Measurements from ENCODE around the gene GPC6.

GPC6 gene

DNA sequence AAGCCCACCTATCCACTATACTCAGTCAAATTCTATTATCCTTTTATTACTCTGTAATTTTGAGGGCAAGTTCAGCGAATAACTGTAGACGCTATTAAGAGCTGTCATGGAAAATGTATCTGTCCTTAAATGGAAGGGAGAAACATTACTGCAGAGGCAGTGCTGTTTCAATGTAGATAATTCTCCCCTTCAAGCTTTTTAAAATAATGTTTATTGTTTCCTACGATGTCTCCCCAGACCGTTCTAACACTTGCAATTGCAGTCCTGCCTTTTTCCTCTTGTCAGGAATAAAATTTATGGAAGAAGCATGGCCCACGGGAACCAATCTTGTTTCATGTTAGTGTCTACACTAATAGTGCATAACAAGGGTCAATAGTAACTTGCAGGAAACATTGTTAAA lies 159.5 kb downstream of the GPC6 start:
- DNase-seq: no peak

DNA sequence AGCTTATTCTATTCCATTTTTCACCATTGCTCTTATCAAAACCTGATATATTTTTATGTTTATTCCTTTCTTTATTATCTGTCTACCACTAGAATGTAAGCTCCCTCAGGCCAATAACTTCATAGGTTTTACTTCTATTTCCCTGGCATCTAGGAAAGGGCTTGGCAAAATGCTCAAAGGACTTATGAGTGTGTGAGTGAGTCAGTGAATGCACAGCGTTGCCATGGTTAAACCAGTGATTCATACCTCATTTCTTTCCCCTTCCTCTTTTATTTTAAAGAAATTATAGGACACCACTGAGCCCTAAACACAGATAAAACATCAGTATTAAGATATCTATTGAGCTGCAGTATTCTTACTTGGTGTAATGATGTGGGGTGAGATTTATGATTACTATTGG lies 162.1 kb downstream of the GPC6 start:
- no peak for DNase-seq

DNA sequence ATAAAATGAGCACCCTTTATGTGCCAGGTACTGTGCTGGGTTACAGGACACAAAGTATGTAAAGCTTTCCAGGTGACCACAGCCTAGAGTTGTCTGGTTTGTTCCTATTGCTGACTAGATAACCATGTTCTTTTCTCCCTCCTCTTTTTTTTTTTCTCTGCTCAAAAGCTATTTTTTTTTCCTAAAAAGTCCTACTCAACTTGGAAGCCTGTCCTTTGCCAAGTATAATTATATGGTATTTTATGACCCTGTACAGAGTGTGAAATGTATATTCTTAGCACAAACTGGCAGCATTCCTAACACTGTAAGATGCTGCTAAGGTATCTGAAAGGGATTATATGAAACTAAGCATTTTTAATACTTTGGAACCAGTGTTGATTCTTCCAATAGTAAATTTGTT lies 171.0 kb downstream of the GPC6 start:
- DNase-seq: no peak

DNA sequence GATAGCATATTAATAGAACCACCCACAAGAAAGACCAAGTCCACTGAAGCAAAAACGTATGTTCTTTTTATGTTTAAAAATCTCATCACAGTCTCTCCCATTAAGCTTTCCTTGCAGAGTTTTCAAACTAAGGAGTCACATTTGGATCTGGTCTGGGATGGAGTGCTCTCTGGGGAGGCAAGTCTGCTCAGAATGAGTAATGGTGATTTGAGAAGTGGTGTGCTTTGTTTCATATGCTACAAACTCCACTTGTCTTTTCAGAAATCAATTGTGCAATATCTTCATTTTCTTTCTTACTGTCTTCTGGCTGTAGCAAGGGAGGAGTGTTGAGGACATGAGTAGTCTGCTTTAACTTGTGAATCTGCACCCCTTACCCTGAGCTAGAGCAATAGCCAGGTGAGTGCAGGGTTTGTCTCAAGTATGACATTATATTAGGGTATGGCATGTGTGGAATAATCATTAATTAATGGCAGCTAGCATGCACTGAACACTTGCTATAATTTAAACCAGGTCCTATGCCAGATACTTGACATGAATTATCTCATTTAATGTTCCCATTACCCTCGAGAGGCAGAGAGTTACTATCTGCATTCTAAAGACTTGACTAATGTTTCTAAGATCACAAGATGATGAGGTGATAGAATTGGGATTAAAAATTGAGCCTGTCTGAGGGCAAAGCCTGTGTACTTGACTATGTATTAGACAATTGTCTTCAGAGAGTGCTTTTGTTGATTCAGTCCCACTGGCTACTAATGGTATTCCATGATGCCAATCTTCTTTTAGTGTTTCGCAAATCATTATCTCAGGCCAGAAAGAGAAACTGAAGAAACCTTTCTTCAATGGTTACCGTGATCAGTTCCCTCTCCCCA lies 171.8 kb downstream of the GPC6 start:
- DNase-seq: no peak

DNA sequence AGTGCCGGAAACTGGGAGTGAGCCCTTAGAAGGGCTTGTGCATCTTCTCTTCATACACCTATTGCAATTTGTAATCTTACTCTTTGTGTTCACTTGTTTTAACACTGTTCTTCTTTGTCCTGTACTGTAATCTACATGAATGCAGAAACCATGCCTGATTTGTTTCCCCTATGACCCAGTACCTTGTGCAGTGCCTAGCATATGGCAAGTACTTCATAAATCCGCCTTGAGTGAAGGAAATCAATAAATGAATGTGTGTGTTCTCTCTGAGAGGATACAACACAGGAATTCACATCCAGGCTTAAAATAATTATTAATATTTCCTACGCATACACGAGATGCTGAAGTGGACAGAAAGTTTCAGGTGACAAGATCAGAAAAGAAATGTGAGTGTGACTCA lies 172.6 kb downstream of the GPC6 start:
- DNase-seq: no peak

DNA sequence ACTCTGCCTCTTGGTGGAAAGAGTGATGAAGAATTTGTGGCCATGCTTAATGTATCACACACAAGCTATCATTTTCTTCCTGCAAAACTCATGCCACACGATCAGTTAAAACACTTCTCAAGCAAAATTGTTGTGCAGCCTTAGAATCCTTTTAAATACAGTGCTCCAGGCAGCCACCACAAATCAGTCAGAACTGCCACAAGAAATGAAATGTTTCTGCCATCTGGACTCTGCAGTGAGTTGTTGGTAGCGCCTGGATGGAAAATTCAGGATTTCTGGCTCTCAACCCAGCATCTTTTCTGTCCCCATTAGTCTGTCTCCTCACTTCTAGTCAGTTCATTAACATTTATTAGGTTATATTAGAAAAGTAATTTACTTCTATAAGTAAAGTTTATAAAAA lies 179.5 kb downstream of the GPC6 start:
- DNase-seq: no peak

DNA sequence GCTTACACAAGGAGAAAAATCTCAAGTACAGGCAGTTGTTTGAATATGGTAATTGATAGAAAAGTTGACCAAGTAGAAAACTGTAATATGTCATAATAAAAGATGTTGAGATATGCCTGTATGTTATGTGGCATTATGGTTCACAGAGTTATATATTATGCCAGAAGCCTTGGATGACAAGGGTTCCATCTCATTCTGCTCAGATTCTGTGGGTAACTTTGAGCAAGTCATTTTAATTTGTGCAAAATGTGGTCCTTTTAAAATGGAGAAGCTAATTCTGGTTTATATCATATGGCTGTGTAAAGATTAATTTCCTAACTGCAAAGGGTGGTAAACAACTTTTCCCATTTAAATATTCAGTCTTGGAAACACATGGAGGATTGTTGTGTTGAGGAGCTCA lies 180.9 kb downstream of the GPC6 start:
- no peak for DNase-seq

DNA sequence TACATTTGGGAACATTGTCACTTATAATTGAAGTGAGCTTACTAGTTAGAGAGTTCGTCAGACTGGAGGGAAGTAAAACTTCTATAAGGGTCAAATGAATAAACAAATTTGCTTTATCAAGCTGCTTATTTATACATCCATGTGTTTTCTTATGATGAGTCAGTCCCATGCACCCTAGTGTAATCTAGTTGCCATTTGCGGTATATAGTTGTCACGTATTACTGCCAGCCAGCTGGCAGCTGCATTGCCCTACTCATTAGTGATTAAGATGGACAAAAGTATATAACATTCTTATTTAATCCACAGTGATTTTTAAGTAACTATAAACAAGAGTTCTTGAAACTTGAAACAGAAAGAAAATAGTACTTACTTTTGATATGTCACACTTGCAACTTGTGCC lies 182.4 kb downstream of the GPC6 start:
- DNase-seq: no peak

DNA sequence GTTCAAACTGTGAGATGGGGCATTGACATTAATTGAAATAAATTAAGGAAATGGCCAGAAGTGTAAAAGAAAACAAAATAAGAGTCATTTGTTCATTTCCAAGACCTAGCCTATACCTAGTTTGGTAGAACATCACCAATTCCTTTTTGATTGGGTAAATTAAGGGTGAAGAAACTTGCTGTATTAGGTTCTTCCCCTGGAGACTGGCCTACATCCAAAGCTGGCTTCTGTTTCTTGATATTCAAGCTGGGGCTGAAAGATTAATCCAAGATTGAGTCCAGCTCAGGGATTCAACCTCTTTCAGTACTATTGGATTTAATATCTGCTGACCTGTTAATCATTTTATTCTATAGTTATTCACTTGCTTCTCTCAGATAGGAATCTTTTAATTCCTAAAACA lies 183.2 kb downstream of the GPC6 start:
- DNase-seq: no peak

DNA sequence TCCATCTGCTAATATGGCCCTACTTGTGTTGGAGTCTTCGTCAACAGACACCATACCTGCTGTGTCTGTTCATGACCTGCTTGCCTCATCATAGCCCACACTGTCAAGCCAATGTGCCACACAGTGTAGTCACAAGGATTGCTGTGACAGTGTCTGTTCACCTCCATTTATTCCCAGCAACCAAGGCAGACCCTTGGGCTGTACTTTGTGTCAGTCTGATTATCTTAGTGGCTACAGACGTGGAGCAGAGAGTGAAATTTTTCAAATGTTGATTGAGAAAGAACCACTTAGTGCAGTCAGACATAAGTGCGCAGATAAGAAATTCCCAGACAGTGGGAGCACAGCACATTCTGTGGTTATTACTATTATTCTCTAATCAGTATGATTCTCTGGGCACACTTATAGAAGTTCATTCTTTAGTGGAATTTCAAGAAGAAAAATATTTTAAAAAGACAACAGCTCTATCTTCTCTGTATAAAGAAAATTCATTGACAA lies 184.6 kb downstream of the GPC6 start:
- no peak for DNase-seq

DNA sequence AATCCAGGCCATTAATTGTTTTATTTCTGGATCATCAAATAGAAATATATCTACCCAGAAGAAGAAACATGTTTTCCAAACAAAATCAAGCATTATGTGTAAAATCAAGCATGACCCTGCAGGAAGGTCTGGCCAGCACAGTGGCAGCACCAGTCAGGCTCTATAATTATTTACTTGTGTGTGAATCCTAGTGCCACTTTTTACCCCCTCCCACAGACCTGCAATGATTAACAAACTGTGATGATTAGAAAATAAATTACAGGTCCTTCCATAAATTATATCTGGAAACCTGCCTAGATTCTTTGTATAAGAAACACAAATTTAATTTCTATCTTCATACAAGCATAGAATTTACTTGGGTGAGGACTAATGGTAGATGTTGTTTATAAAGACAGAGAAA lies 186.1 kb downstream of the GPC6 start:
- no peak for DNase-seq

DNA sequence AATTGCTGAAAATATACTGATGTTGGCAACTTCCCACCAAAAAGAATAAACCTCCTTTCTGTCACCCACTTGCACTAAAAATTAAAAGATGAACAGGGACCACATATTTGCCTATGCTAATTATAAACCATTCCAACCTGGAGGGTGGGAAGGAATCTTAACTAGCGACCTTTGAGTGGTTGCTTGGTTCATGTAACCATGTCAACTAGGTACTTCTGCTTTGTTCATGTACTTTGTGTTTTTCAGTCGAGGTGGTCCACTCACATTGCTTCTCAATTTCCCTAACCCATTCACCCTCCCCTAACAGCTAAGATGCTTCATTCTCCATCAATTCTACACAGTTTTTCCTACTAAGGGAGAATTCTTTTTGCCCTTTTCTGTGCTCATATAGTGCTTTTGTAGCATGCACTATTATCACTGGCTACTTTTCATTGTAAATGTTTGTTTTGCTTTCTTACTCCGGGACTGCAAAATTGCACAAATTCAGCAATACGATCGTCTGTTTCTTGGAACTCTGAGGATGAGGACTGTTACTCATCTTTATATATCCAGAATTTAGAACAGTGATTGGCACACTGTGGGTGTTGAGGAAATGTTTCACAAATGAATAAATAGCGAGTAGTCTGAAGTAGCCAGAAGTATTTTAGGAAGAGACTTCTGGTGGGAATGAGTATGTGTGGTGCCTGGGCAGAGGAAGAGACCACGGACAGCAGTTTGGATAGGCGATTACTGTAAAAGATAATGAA lies 187.5 kb downstream of the GPC6 start:
- DNase-seq: no peak

DNA sequence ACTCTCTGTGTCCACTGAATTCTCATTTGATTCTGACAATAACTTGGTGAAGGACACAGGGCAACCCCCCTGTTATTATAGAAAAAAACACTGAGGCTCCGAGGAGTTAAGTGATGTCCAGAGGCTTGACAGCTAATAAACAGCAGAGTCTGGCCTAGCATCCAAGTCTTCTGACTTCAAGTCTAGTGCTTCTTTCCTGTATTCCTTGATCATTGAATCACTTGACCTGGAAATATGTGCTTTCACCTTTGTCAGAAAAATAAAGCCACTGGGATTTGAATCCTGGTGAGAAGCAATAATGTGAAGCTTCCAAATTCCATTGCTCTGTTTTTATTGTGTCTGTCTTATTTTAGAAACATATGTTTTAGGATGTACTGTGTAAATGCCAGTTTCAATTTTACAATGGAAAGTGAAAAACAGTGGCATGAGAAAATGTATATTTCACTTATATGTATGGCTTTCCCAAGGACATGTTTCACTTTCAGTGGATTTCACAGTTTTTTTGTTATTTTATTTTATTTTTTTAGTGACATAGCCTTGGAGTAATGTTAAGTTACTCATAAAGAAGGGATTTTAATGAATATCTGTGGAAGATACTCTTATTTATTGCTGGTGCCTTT lies 190.2 kb downstream of the GPC6 start:
- no peak for DNase-seq

DNA sequence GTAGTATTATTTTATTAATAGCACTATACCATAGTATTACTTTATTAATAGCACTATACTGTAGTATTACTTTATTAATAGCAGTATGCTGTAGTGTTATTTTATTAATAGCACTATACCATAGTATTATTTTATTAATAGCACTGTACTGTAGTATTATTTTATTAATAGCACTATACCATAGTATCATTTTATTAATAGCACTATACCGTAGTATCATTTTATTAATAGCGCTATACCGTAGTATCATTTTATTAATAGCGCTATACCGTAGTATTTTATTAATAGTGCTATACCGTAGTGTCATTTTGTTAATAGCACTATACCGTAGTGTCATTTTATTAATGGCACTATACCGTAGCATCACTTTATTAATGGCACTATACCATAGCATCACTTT lies 191.8 kb downstream of the GPC6 start:
- DNase-seq: no peak

DNA sequence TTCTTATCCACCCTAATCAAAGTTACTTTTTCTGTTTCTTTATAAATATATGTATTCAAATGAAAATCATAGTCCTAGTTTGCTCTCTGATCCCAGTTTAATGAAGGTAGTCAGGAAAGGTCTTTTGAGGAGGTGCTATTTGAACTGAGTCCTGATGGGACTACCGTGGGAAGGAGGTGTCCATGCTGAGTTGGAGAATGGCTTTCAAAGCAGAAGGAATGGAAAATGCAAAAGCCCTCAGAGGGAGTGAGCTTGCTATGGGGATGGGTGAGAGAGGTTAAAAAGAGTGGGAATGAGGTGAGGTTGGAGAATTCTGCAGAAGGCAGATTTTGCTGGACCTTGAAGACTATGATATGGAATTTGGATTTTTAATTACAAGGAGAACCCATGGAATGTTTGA lies 193.6 kb downstream of the GPC6 start:
- no peak for DNase-seq

DNA sequence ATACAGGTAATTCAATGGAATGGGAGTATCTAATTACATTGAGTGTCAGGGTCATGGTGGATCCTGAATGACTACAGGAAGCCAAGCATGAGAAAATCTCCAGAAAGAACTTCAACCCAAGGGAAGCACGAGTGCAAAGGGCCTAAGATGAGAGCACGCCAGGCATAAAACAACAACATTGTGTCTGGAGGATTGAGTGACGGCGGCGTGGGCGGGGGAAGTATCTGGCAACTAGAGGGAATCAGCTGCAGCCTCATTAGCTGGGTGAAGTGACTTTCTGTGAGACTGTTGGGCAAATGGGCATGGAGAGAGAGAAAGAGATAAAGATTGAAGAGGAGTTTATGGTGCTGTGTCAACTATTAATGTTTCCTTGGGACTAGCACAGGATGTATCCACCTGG lies 194.3 kb downstream of the GPC6 start:
- DNase-seq: no peak

DNA sequence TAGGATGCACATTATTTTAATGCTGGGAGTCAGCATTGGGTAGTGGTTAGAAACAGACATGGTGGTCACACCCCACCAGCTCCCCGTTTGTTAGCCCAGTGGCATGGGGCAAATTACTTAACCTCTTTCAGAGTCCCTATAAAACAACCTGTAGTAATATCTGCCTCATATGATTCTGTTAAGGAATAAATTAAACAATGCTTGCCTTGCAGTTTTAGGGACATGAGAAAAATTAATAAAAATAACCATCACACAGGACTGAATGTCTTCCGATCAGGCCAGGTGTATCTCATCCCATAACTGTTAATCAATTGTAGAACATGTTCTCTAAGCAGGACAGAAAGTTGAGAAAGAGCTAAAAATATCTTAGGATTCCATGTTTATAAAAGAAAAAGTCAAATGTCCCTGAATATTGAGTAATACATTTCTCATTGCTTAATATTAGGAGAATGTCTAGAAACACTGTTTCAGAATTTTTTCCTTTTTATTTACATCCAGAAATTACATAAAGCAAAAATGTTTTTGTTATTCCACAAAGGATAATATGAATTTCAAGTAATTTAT lies 196.5 kb downstream of the GPC6 start:
- DNase-seq: no peak

DNA sequence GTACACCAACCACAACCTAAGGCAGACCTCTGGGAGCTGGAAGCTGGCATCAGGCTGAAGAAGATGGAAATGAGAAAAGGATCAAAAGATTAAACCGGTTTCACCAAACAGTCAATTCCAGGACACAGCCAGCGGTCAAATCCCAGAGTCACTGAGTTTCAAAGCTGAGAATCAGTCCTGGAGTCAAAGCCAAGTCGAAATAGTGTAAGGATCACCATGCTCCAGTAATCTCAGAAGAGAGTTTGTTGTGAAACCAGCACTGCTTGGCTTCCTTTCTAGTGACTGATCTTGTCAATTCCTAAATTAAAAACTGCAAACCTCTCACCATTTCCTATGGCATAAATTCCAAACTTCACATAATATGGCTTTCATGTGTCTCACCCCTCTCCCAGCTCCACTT lies 198.8 kb downstream of the GPC6 start:
- DNase-seq: no peak

DNA sequence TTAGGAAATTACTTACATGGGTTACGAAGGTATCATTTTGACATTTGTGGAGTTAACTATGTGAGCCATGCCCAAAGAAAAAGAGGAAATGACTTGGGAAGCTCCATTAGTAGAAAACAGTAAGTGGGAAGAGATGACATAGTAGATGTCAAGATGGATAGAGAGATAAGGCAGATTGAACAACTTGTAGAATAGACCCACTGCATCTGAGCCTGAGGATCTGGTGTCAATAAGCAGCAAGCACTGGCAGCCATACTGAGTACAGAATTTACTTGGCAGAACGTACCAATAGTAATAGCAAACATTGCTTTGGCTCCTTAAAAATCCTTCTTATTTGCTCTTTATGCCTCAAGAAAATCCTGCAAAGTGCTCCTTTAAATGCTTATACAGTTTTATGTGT lies 203.8 kb downstream of the GPC6 start:
- DNase-seq: no peak

DNA sequence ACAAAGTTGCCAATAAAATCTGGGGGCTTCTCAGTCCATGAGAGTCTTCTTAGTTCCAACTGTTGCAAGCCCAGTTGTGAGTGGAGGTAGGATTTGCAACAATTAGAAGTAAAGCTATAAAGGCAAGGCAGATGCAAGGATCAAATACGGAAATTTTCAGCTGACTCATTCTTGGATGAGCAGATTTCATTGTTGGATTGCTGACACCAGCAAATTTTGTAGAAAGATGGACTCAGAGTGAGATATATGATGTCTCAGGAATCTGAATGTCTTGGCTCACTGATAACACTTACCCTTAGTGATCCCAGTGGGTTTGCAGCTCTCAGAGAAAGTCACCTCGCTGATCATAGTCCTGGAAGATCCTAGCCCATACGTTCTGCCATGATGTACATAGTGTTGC lies 209.0 kb downstream of the GPC6 start:
- DNase-seq: no peak

DNA sequence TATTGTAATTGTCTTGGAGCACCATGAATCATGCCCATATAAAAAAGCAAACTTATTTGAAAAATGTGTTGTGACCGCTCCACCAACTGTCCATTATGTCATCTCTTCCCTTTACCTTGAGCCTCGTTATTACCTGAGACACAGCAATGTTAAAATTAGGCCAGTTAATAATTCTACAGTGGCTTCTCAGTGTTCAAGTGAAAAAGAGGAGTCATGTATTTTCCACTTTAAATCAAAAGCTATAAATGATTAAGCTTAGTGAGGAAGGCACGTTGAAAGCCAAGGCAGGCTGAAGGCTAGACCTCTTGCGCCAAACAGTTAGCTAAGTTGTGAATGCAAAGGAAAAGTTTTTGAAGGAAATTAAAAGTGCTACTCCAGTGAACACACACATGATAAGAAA lies 210.5 kb downstream of the GPC6 start:
- no peak for DNase-seq

DNA sequence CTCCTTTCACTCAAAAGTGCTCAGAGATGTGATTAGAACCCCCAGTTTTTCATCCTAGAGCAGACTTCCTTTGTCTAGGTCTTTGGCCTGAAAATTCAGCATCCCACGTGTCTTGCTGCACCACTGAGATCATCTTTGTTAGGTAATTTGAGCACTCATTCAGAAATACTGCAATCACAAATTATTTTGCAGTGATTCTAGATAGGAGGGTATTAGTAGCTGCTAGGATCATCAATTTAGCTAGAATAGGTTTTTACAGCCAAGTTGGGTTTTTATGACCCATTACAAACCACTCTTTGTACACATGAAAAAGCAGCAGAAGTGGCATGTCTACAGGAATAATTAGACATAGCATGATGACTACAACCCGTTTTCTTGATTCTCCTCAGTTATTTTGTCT lies 219.6 kb downstream of the GPC6 start:
- no peak for DNase-seq

DNA sequence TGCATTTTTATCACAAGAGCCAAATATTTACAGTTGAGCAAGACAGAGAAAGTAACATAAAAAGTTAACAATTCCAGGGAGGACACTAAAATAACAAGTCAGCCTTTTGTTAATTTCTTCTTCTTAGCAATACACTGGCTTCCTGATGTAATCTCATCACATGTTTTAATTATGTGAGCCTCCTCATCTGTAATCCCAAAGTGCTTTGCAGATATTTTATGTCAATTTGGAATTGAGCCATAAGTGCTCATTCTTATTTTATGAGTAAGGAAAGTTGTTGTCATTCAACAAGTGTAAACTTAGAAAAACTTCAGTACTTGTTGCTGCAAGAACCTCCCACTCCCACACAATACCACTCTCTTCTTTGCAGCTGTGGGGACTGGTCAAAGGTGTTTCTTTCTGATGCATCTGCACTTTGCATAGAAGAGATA lies 223.6 kb downstream of the GPC6 start:
- DNase-seq: no peak

DNA sequence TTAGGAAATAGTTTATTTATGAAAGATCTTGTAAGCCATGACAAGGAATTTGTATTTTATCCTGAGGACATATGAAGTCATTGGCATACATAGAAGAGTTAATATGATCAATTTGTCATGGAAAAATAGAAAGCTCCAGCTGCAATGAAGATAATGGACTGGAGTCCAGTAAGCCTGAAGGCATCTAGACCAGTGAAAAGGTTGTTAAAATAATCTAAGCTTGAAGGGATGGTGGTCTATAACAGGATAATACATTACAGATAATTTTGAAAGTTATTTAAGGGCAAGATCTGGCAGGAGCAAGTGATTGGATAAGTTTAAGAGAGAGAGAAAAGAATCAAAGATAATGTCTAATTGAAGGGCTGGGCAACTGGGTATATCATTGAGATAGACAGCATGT lies 224.2 kb downstream of the GPC6 start:
- DNase-seq: no peak

Data from CD4-positive, alpha-beta T cell treated with Interleukin-21 for 1 hour (primary cell).